NOMO-1 (cell line): ENCODE data around the gene COMMD4.
"Not testable (repeated sequence)": the region's sequence is repeated elsewhere in the genome, so short reads cannot be mapped to it uniquely, and the experiment has no call there.

Source experiments
- DNase-seq, 2 experiments: peaks; one replicate each; lab custom pipeline; 2025; ENCODE audit not compliant: unreplicated experiment in 2 of 2; lab: John Stamatoyannopoulos, UW

Gene COMMD4

GRCh38 chr15:75369897-75370581, 34.2 kb downstream of the COMMD4 start:
- no peak for DNase-seq

GRCh38 chr15:75371486-75371885, 35.6 kb downstream of the COMMD4 start:
- no peak for DNase-seq

- DNase-seq, result no peak
Measured at GRCh38 chr15:75371901-75372688, 36.2 kb downstream of the COMMD4 start.

- DNase-seq, result no peak
Measured at GRCh38 chr15:75380773-75381172, 44.9 kb downstream of the COMMD4 start.

GRCh38 chr15:75383986-75384385, 48.1 kb downstream of the COMMD4 start:
- DNase-seq, result not testable (repeated sequence)
